SHP77 treated with DMSO at 0.1 percent for 48 hours (cell line): ENCODE results near the gene HES7.

Experiments used
- DNase-seq: peaks from one replicate; lab custom pipeline; 2025; lab: John Stamatoyannopoulos, UW

Gene HES7

GRCh38 chr17:8142887-8143580 lies 19.1 kb upstream of the HES7 start:
- no peak for DNase-seq

GRCh38 chr17:8142158-8142886 lies 18.4 kb upstream of the HES7 start:
- DNase-seq: no peak

- no peak for DNase-seq
Observed at GRCh38 chr17:8141741-8142140, 17.8 kb upstream of the HES7 start.

- no peak for DNase-seq
Observed at GRCh38 chr17:8141045-8141444, 17.1 kb upstream of the HES7 start.

- no peak for DNase-seq
Observed at GRCh38 chr17:8140065-8141029, 16.4 kb upstream of the HES7 start.

GRCh38 chr17:8138672-8139371 lies 14.9 kb upstream of the HES7 start:
- peak; percentile 97 for DNase-seq

- no peak for DNase-seq
Observed at GRCh38 chr17:8138374-8138671, 14.4 kb upstream of the HES7 start.

- DNase-seq: no peak
Observed at GRCh38 chr17:8137645-8138373, 13.9 kb upstream of the HES7 start.

- DNase-seq: no peak
Observed at GRCh38 chr17:8133941-8134340, 10.0 kb upstream of the HES7 start.

- no peak for DNase-seq
Observed at GRCh38 chr17:8133399-8133798, 9.5 kb upstream of the HES7 start.

- DNase-seq: no peak
Observed at GRCh38 chr17:8131844-8132441, 8.0 kb upstream of the HES7 start.

- DNase-seq: no peak
Observed at GRCh38 chr17:8128125-8128784, 4.3 kb upstream of the HES7 start.

GRCh38 chr17:8126491-8127066 lies 2.7 kb upstream of the HES7 start:
- peak; percentile 65 for DNase-seq

- DNase-seq: peak; percentile 63
Observed at GRCh38 chr17:8125947-8126490, 2.1 kb upstream of the HES7 start.

GRCh38 chr17:8125154-8125946 lies 1.4 kb upstream of the HES7 start:
- DNase-seq: peak; percentile 80

- DNase-seq: peak; percentile 47
Observed at GRCh38 chr17:8124350-8125153, 646 bp upstream of the HES7 start.

GRCh38 chr17:8122924-8123694 lies 797 bp downstream of the HES7 start:
- no peak for DNase-seq
